ENCODE data around the gene EMC6. TPM values are rescaled to one million over a fixed set of nuclear protein-coding genes. Genes with fewer than 3 reads are reported as not detected.

The EMC6 gene
- total and polyA plus RNA-seq, 2 of the 13 experiments (the other 11 are each of a cell fraction or from before 2014, with no cell fraction given), result 45.1 to 47.7 TPM

DNA sequence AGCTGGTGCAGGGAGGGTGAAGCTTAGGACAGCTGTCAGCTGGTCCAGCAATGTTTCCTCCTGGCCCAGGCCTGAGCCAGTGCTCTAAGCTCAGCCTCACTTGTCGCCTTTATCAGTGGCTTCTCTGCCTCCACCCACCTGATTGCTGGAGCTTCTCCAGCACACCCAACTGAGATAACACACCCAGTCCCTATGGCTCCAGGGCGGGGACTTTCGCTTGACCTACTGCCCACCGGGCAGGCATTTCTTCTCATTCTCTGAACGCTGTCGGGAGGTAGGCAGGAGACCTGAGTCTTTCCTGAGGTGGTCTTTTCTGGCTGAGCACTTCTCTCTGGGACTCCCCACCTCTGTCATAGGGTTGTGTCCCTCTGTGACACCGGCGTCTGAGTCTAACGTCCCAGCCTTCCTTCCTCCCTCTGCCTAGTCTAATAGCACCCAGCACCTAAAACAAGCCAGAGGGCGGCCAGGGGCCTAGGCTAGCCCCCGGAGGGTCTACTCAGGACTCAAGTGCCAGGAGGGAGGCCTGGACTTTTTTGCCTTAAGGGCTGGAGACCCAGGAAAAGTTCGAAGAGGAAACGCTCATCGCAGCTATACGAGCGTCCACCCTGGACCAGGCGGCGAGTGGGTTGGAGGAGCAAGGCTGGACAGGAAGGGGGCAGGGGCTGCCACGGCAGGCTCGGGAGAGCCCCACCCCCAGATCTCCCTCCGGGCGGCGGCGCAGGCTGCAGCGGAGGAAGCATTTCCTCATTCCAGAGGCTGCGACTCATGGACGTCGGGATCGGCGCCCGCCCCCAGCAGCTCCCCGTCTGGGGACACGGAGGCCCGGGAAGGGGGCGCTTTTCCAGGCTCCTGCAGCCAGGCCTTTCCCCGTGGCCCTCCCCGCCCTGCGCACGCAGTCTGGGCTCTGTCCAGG is 990 bp upstream of the EMC6 start (continued):
- TF ChIP-seq CENPT (CRISPR knock-in tag; IDR thresholded peaks at IDR 0.05; ENCODE audit: low read depth) (0 out of 2 replicates have a peak, but pooled peaks have one; percentile 47), EEA1 (CRISPR knock-in tag; IDR thresholded peaks at IDR 0.05; ENCODE audit: borderline replicate concordance) (no peak), PHF5A (CRISPR knock-in tag; IDR thresholded peaks at IDR 0.05; ENCODE audit: low read depth, unreplicated experiment) (no peak), ZNF552 (CRISPR knock-in tag; IDR thresholded peaks at IDR 0.05; ENCODE audit: borderline replicate concordance) (no peak), ZEB1 (IDR thresholded peaks at IDR 0.05; ENCODE audit: insufficient replicate concordance, low read depth) (no peak), RBFOX2 (IDR thresholded peaks at IDR 0.05; ENCODE audit: low read depth, low read length) (no peak), AHR (CRISPR knock-in tag; IDR thresholded peaks at IDR 0.05) (0 out of 2 replicates have a peak, but pooled peaks have one; percentile 71), TEAD2 (CRISPR knock-in tag; IDR thresholded peaks at IDR 0.05) (no peak), BRCA1 (CRISPR knock-in tag; IDR thresholded peaks at IDR 0.05) (no peak), THYN1 (CRISPR knock-in tag; IDR thresholded peaks at IDR 0.05; ENCODE audit: borderline replicate concordance, low read depth) (no peak), ZKSCAN1 (IDR thresholded peaks at IDR 0.05; ENCODE audit: low read length) (no peak; the same call in 1 of the 2 replicates), CHD4 (IDR thresholded peaks at IDR 0.05; ENCODE audit: borderline replicate concordance, low read length) (no peak), MBNL3 (CRISPR knock-in tag; conservative IDR thresholded peaks at IDR 0.05) (no peak), ZNF451 (CRISPR knock-in tag; IDR thresholded peaks at IDR 0.05) (no peak), NR2F6 (IDR thresholded peaks at IDR 0.05) (peak; percentile 24; the same call in 1 of the 2 replicates), NR2F6 (CRISPR knock-in tag; IDR thresholded peaks at IDR 0.05) (no peak), SMC3 (IDR thresholded peaks at IDR 0.05; ENCODE audit: low read length) (no peak), SRSF9 (IDR thresholded peaks at IDR 0.05; ENCODE audit: borderline replicate concordance, insufficient read depth, low read depth, low read length, poor library complexity, severe bottlenecking) (no peak), PAX8 (CRISPR knock-in tag; IDR thresholded peaks at IDR 0.05; ENCODE audit: borderline replicate concordance) (0 out of 2 replicates have a peak, but pooled peaks have one; percentile 46), ZNF781 (CRISPR knock-in tag; IDR thresholded peaks at IDR 0.05; ENCODE audit: borderline replicate concordance, not compliant biosample characterization) (peak; percentile 98), ZBTB1 (CRISPR knock-in tag; IDR thresholded peaks at IDR 0.05; ENCODE audit: borderline replicate concordance) (no peak), ZNF143 (CRISPR knock-in tag; IDR thresholded peaks at IDR 0.05) (no peak), NR2F1 (CRISPR knock-in tag; IDR thresholded peaks at IDR 0.05) (no peak), MEF2D (CRISPR knock-in tag; IDR thresholded peaks at IDR 0.05) (peak; percentile 59; the same call in 1 of the 2 replicates), AGO1 (IDR thresholded peaks at IDR 0.05; ENCODE audit: low read depth, low read length, poor library complexity, severe bottlenecking) (no peak), ZNF776 (CRISPR knock-in tag; IDR thresholded peaks at IDR 0.05) (peak; percentile 57), KDM1A (CRISPR knock-in tag; IDR thresholded peaks at IDR 0.05) (no peak)
- TF ChIP-seq, protein P1, sequence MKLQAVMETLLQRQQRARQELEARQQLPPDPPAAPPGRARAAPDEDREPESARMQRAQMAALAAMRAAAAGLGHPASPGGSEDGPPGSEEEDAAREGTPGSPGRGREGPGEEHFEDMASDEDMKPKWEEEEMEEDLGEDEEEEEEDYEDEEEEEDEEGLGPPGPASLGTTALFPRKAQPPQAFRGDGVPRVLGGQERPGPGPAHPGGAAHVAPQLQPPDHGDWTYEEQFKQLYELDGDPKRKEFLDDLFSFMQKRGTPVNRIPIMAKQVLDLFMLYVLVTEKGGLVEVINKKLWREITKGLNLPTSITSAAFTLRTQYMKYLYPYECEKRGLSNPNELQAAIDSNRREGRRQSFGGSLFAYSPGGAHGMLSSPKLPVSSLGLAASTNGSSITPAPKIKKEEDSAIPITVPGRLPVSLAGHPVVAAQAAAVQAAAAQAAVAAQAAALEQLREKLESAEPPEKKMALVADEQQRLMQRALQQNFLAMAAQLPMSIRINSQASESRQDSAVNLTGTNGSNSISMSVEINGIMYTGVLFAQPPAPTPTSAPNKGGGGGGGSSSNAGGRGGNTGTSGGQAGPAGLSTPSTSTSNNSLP (IDR thresholded peaks at IDR 0.05; ENCODE audit: low read depth, low read length), result no peak
- TF ChIP-seq, protein P2, sequence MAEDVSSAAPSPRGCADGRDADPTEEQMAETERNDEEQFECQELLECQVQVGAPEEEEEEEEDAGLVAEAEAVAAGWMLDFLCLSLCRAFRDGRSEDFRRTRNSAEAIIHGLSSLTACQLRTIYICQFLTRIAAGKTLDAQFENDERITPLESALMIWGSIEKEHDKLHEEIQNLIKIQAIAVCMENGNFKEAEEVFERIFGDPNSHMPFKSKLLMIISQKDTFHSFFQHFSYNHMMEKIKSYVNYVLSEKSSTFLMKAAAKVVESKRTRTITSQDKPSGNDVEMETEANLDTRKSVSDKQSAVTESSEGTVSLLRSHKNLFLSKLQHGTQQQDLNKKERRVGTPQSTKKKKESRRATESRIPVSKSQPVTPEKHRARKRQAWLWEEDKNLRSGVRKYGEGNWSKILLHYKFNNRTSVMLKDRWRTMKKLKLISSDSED (CRISPR knock-in tag; IDR thresholded peaks at IDR 0.05), result no peak

Measured in HepG2 (cell line).